HCT116 (cell line): ENCODE results near the gene SLIT1. TPM values are rescaled to one million over a fixed set of nuclear protein-coding genes. Genes with fewer than 3 reads are reported as not detected.

Experiments
- ATAC-seq: fragments of 200-7000 bp; cut with Tn5 transposase; 2 replicates; pipeline ENCODE4 v1.9.1; 2020; ENCODE audit warnings: mild to moderate bottlenecking, moderate library complexity
- BruUV-seq: library from RNA; stranded (reverse); fragments of 400-500 nt; replicated peaks from 2 replicates; lab custom pipeline; 2021; lab: Mats Ljungman, UMichigan
- CTCF ChIA-PET: fragments of 300-600 bp; sonication (Branson Sonifier 250); formaldehyde crosslinking; loops from one replicate; lab custom pipeline; 2021; ENCODE audit warnings: antibody characterized with exemption; lab: Charles Lee
- POLR2A ChIA-PET: fragments of 300-600, 350-600 bp; sonication (Branson Sonifier 250); formaldehyde crosslinking; loops from one replicate; lab custom pipeline; 2021; ENCODE audit warnings: antibody characterized with exemption; lab: Charles Lee
- RAD21 ChIA-PET, 2 experiments: fragments of 300-600 bp; sonication (Branson Sonifier 250); formaldehyde crosslinking; loops; one replicate each; lab custom pipeline; 2023; ENCODE audit warnings: low total read pairs in 2 of 2; ENCODE audit not compliant: uncharacterized antibody in 2 of 2, unreplicated experiment in 2 of 2, low non-redundant PET in 1 of 2; lab: Charles Lee
- DNase-seq: peaks from one replicate; pipeline ENCODE4 v3.0.0-alpha.2; 2010; ENCODE audit warnings: low read depth, low spot score
- H2AFZ ChIP-seq: fragments of 200-600 bp; shearing (Covaris generic), sonication (generic); 2 replicates; pipeline ENCODE4 v1.6.1; 2017; ENCODE audit warnings: low read depth, mixed run types, mixed read lengths, antibody characterized with exemption, low read length; ENCODE audit not compliant: poor library complexity, severe bottlenecking
- H3K27ac ChIP-seq: 2 replicates; pipeline ENCODE4 v1.5.1; 2012; ENCODE audit warnings: low read depth, low read length
- H3K27me3 ChIP-seq: fragments of 200-600 bp; sonication (generic); 2 replicates; pipeline ENCODE4 v1.6.1; 2016; ENCODE audit warnings: mixed run types, low read length, mixed read lengths; ENCODE audit not compliant: insufficient read depth
- H3K36me3 ChIP-seq, 2 experiments: fragments of 200-500 bp in 1 of 2; fragments of 200-600 bp in 1 of 2; sonication (Bioruptor generic) in 1 of 2; sonication (generic) in 1 of 2; 2 replicates each; pipeline versions ENCODE4 v1.5.1 to v1.6.1; 2014 to 2016; ENCODE audit warnings: low read length in 2 of 2, inconsistent platforms in 1 of 2, mixed read lengths in 1 of 2, mixed run types in 1 of 2; ENCODE audit not compliant: insufficient read depth in 2 of 2, control insufficient read depth in 1 of 2
- H3K4me1 ChIP-seq, 2 experiments: fragments of 200-600 bp in 1 of 2; sonication (generic) in 1 of 2; 2 replicates each; pipeline versions ENCODE4 v1.5.1 to v1.6.1; 2012 to 2017; ENCODE audit warnings: low read length in 2 of 2, inconsistent platforms in 1 of 2, mild to moderate bottlenecking in 1 of 2, mixed read lengths in 1 of 2, mixed run types in 1 of 2, moderate library complexity in 1 of 2; ENCODE audit not compliant: insufficient read depth in 2 of 2, control insufficient read depth in 1 of 2
- H3K4me2 ChIP-seq: fragments of 200-600 bp; sonication (generic); 2 replicates; pipeline ENCODE4 v1.6.1; 2017; ENCODE audit warnings: mixed run types, low read length, mixed read lengths
- H3K4me3 ChIP-seq, 2 experiments: fragments of 200-600 bp in 1 of 2; sonication (generic) in 1 of 2; replicated peaks in 1 of 2; 2 replicates each; pipeline ENCODE4 v1.5.1; 2011 to 2016; ENCODE audit warnings: low read length in 2 of 2, control low read depth in 1 of 2, low read depth in 1 of 2, mild to moderate bottlenecking in 1 of 2, mixed read lengths in 1 of 2, mixed run types in 1 of 2
- H3K79me2 ChIP-seq: fragments of 200-600 bp; sonication (generic); 2 replicates; pipeline ENCODE4 v1.6.1; 2017; ENCODE audit warnings: mild to moderate bottlenecking, mixed run types, low read length, moderate library complexity, mixed read lengths; ENCODE audit not compliant: insufficient read depth
- H3K9ac ChIP-seq: fragments of 200-600 bp; sonication (generic); 2 replicates; pipeline ENCODE4 v1.6.1; 2016; ENCODE audit warnings: low read length, mixed read lengths
- H3K9me2 ChIP-seq: fragments of 200-600 bp; sonication (generic), shearing (Covaris generic); 2 replicates; pipeline ENCODE4 v1.6.1; 2017; ENCODE audit warnings: mixed run types, mild to moderate bottlenecking, moderate library complexity; ENCODE audit not compliant: insufficient read depth
- H3K9me3 ChIP-seq, 2 experiments: fragments of 200-500 bp in 1 of 2; fragments of 200-600 bp in 1 of 2; sonication (Bioruptor generic) in 1 of 2; sonication (generic) in 1 of 2; 2 replicates each; pipeline ENCODE4 v1.6.1; 2014 to 2017; ENCODE audit warnings: low read length in 2 of 2, mixed read lengths in 2 of 2, inconsistent platforms in 1 of 2, low read depth in 1 of 2, mild to moderate bottlenecking in 1 of 2, mixed run types in 1 of 2, moderate library complexity in 1 of 2; ENCODE audit not compliant: control insufficient read depth in 1 of 2, insufficient read depth in 1 of 2
- H4K20me1 ChIP-seq: fragments of 200-600 bp; sonication (generic), shearing (Covaris generic); 2 replicates; pipeline ENCODE4 v1.6.1; 2017; ENCODE audit warnings: mixed run types, mild to moderate bottlenecking, moderate library complexity; ENCODE audit not compliant: insufficient read depth
- ATF3 ChIP-seq: IDR thresholded peaks from 2 replicates; pipeline ENCODE4 v1.6.1; 2012
- CBX3 ChIP-seq: IDR thresholded peaks from 2 replicates; pipeline ENCODE4 v1.6.1; 2012; ENCODE audit warnings: low read depth
- EGR1 ChIP-seq: IDR thresholded peaks from 2 replicates; pipeline ENCODE4 v1.6.1; 2012; ENCODE audit warnings: low read depth
- ELF1 ChIP-seq: IDR thresholded peaks from 2 replicates; pipeline ENCODE4 v1.6.1; 2012; ENCODE audit warnings: low read depth, borderline replicate concordance
- EZH2 ChIP-seq: fragments of 200-600 bp; sonication (generic); IDR thresholded peaks from 2 replicates; pipeline ENCODE4 v1.6.1; 2017; ENCODE audit warnings: antibody characterized with exemption, mixed run types
- EZH2phosphoT487 ChIP-seq: fragments of 200-600 bp; IDR thresholded peaks from 2 replicates; pipeline ENCODE4 v1.6.1; 2018; ENCODE audit warnings: antibody characterized with exemption, borderline replicate concordance
- FOSL1 ChIP-seq: IDR thresholded peaks from 2 replicates; pipeline ENCODE4 v1.6.1; 2012; ENCODE audit warnings: low read depth
- JUND ChIP-seq: IDR thresholded peaks from 2 replicates; pipeline ENCODE4 v1.6.1; 2012
- MAX ChIP-seq: IDR thresholded peaks from 2 replicates; pipeline ENCODE4 v1.6.1; 2012
- POLR2A ChIP-seq: IDR thresholded peaks from 2 replicates; pipeline ENCODE4 v1.7.0; 2011; ENCODE audit warnings: borderline replicate concordance; ENCODE audit not compliant: insufficient read depth, insufficient read length; ENCODE audit errors: extremely low read depth
- POLR2AphosphoS5 ChIP-seq: IDR thresholded peaks from 2 replicates; pipeline ENCODE4 v1.6.1; 2011; ENCODE audit warnings: mild to moderate bottlenecking, low read depth, low read length, moderate library complexity
- RAD21 ChIP-seq: IDR thresholded peaks from 2 replicates; pipeline ENCODE4 v1.6.1; 2012; ENCODE audit warnings: low read depth, mild to moderate bottlenecking
- REST ChIP-seq: IDR thresholded peaks from 2 replicates; pipeline ENCODE4 v1.6.1; 2012; ENCODE audit warnings: low read depth
- SP1 ChIP-seq: IDR thresholded peaks from 2 replicates; pipeline ENCODE4 v1.6.1; 2012; ENCODE audit warnings: low read depth
- SRF ChIP-seq: IDR thresholded peaks from 2 replicates; pipeline ENCODE4 v1.6.1; 2012; ENCODE audit warnings: low read depth
- TCF7L2 ChIP-seq: IDR thresholded peaks from 2 replicates; pipeline ENCODE4 v1.7.0; 2011; ENCODE audit warnings: borderline replicate concordance, inconsistent platforms; ENCODE audit not compliant: insufficient read depth, insufficient read length; ENCODE audit errors: extremely low read depth
- ZBTB33 ChIP-seq: IDR thresholded peaks from 2 replicates; pipeline ENCODE4 v1.6.1; 2011; ENCODE audit warnings: mild to moderate bottlenecking, low read length, moderate library complexity; ENCODE audit not compliant: insufficient replicate concordance; ENCODE audit errors: extremely low read depth
- ZFX ChIP-seq: fragments of 450-650 bp; IDR thresholded peaks from 2 replicates; pipeline ENCODE4 v1.6.1; 2017
- intact Hi-C: fragments of 100-400 bp; cut with micrococcal nuclease; formaldehyde crosslinking; loops from 2 replicates; pipeline ENCODE4 v1.10.0; 2022
- total RNA-seq: library from RNA; stranded (reverse); gene quantifications from one replicate; pipeline ENCODE4 v1.2.1, GENCODE V29; 2021; ENCODE audit not compliant: unreplicated experiment

The SLIT1 gene
- total RNA-seq, 1 experiment from 2014 or later, result 0.42 TPM

- intact Hi-C loops, result no loop called here
These were observed 216.9 kb downstream of the SLIT1 start for GRCh38 chr10:96968682-96969423.

More at GRCh38 chr10:96968682-96969423, 216.9 kb downstream of the SLIT1 start:
- DNase-seq (no peak), ATAC-seq (no peak)
- Histone ChIP-seq H4K20me1 (no peaks in the 10 kb centered on the region), H3K27ac (no peak overlapping the region), H2AFZ (no peak overlapping the region), H3K79me2 (0 out of 2 replicates have a peak, but pooled peaks cover 3% of the 10 kb centered on the region), H3K27me3 (no peaks in the 10 kb centered on the region), H3K4me3 (no peak overlapping the region), H3K4me1 (no peaks in the 10 kb centered on the region), H3K9me2 (no peaks in the 10 kb centered on the region), H3K9me3 (no peaks in the 10 kb centered on the region), H3K9ac (no peak overlapping the region), H3K4me2 (no peak overlapping the region), H3K36me3 (no peaks in the 10 kb centered on the region)
- CTCF ChIA-PET, result no interaction called here
- TF ChIP-seq JUND (no peak), POLR2AphosphoS5 (no peak), ZBTB33 (no peak), FOSL1 (no peak), ELF1 (no peak), REST (no peak), SRF (no peak), EZH2 (no peak), TCF7L2 (no peak), ZFX (no peak), ATF3 (no peak), EZH2phosphoT487 (no peak), SP1 (no peak), RAD21 (no peak), CBX3 (no peak), MAX (no peak), EGR1 (no peak), POLR2A (no peak)
- RAD21 ChIA-PET, result no interaction called here
- POLR2A ChIA-PET, result no interaction called here
- no TSS peak for BruUV-seq
